Measurements from ENCODE around the gene ALDH3B2. TPM values are rescaled to one million over a fixed set of nuclear protein-coding genes. Genes with fewer than 3 reads are reported as not detected.

The ALDH3B2 gene
- polyA plus RNA-seq, 1 of the 3 experiments (the other 2 are of a cell fraction): not detected

DNA sequence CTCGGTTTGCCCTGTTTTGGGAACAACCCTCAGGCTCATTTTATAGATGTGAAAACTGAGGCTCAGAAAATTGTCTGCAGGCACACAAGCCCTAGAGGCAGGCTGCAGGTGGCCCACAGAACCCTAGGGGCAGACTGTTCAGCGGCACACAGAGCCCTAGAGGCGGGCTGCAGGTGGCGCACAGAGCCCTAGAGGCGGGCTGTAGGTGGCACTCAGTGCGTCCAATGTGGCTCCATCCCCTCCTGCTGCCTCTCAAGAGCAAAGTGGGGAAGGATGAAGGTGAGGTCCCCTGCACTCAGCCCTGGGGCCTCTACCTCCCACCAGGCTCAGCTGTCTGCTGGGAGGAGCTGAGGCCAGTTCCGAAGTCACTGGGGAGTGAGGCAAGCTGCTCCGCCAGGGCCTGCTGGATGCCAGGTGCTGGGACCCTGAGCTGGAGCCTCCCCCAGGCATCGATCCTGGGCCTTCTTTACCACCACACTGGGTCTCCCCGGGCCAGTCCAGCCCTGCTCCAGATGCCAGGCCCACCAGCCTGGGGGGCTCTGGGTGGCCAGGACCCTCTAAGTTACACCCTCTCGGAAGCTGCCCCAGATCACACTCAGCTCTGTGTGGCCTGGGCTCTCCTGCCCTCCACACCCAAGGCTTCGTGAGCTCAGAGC, 26.2 kb downstream of the ALDH3B2 start:
- Histone ChIP-seq H3K9me3 (no peaks in the 10 kb centered on the region), H3K4me2 (no peak overlapping the region), H3K79me2 (ENCODE audit: insufficient read depth) (no peaks in the 10 kb centered on the region), H3K4me3 (ENCODE audit: low read depth in 2 of 2, low read length in 1 of 2) (no peak overlapping the region), H3F3A (replicated peaks; ENCODE audit: insufficient read depth) (no peaks in the 10 kb centered on the region), H3K27ac (ENCODE audit: low read depth in 2 of 2, low read length in 1 of 2) (no peak overlapping the region), H3K27me3 (ENCODE audit: insufficient read depth) (no peaks in the 10 kb centered on the region), H4K20me1 (ENCODE audit: insufficient read depth) (no peaks in the 10 kb centered on the region), H3K4me1 (ENCODE audit: control insufficient read depth in 1 of 2, insufficient read depth in 2 of 2, low read depth in 1 of 2, low read length in 1 of 2) (no peaks in the 10 kb centered on the region; a peak in 1 of 4 replicates), H2AFZ (ENCODE audit: low read depth) (no peak overlapping the region), H3K36me3 (replicated peaks in 1 of 2; ENCODE audit: control insufficient read depth in 1 of 2, insufficient read depth in 2 of 2, low read length in 1 of 2) (no peaks in the 10 kb centered on the region), H3K9me2 (no peaks in the 10 kb centered on the region), H3K9ac (no peak overlapping the region)
- CTCF ChIA-PET: interaction anchor here (0.6 to 21.6 kb wide), 5 partner anchors 11 to 34 kb away, joined by 3 to 308 read pairs (median 6); partner anchors contain the start of genes NUDT8 and TBX10
- no peak for DNase-seq
- no peak for TF ChIP-seq JUND (IDR thresholded peaks at IDR 0.05)
- no peak for TF ChIP-seq FOXM1 (IDR thresholded peaks at IDR 0.05; ENCODE audit: low read depth)
- no peak for TF ChIP-seq CHD2 (IDR thresholded peaks at IDR 0.05; ENCODE audit: low read length, partially characterized antibody)
- TF ChIP-seq GABPA (IDR thresholded peaks at IDR 0.05; ENCODE audit: low read depth): no peak
- TF ChIP-seq EZH2phosphoT487 (IDR thresholded peaks at IDR 0.05; ENCODE audit: borderline replicate concordance, low read depth): no peak
- TF ChIP-seq RAD21 (IDR thresholded peaks at IDR 0.05; ENCODE audit: low read length): no peak
- TF ChIP-seq MEF2A (IDR thresholded peaks at IDR 0.05; ENCODE audit: borderline replicate concordance, low read depth): no peak
- no peak for TF ChIP-seq RFX5 (IDR thresholded peaks at IDR 0.05; ENCODE audit: low read length)
- no peak for TF ChIP-seq NFIC (IDR thresholded peaks at IDR 0.05; ENCODE audit: borderline replicate concordance)
- TF ChIP-seq, protein P1, sequence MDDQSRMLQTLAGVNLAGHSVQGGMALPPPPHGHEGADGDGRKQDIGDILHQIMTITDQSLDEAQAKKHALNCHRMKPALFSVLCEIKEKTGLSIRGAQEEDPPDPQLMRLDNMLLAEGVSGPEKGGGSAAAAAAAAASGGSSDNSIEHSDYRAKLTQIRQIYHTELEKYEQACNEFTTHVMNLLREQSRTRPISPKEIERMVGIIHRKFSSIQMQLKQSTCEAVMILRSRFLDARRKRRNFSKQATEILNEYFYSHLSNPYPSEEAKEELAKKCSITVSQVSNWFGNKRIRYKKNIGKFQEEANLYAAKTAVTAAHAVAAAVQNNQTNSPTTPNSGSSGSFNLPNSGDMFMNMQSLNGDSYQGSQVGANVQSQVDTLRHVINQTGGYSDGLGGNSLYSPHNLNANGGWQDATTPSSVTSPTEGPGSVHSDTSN (IDR thresholded peaks at IDR 0.05): no peak
- TF ChIP-seq MAX (IDR thresholded peaks at IDR 0.05; ENCODE audit: low read depth): no peak
- TF ChIP-seq ELF1 (IDR thresholded peaks at IDR 0.05): no peak
- no peak for TF ChIP-seq TEAD4 (IDR thresholded peaks at IDR 0.05; ENCODE audit: borderline replicate concordance, insufficient read depth)
- no peak for TF ChIP-seq YY1 (IDR thresholded peaks at IDR 0.05; ENCODE audit: low read depth)
- TF ChIP-seq REST (IDR thresholded peaks at IDR 0.05; ENCODE audit: low read depth, low read length): no peak
- no peak for TF ChIP-seq CTCF (IDR thresholded peaks at IDR 0.05)
- POLR2A ChIA-PET: interaction anchor here (1.1 kb wide), 1 partner anchor 18 kb away, joined by 3 read pairs; the partner anchor contains the start of gene NUDT8
- WGBS (ENCODE audit: low lambda C conversion rate): 59% methylated on average over 3 of the region's 12 CpGs

All from SK-N-SH (cell line).